Gastroesophageal sphincter (tissue), 3 donors: ENCODE results near the gene PCSK2.

ENCODE experiments used
- CTCF ChIP-seq, 4 experiments: fragments of 200-600 bp in 2 of 4; fragments of 450-650 bp in 2 of 4; sonication (generic) in 1 of 4; IDR thresholded peaks; one replicate each; pipeline ENCODE4 v1.5.1; 2017 to 2019; ENCODE audit warnings: antibody characterized with exemption in 4 of 4, mild to moderate bottlenecking in 2 of 4, moderate library complexity in 2 of 4
- POLR2A ChIP-seq, 2 donors: fragments of 450-650 bp; IDR thresholded peaks; one replicate each; pipeline ENCODE4 v1.6.1; 2017; ENCODE audit warnings: antibody characterized with exemption in 2 of 2, mild to moderate bottlenecking in 2 of 2, moderate library complexity in 1 of 2
- POLR2AphosphoS5 ChIP-seq: sonication (generic); formaldehyde crosslinking; IDR thresholded peaks from one replicate; pipeline ENCODE4 v1.6.1; 2017; ENCODE audit warnings: antibody characterized with exemption

- no peak for TF ChIP-seq CTCF (IDR thresholded peaks at IDR 0.05)
- no peak for TF ChIP-seq POLR2AphosphoS5
- no peak for TF ChIP-seq POLR2A (IDR thresholded peaks at IDR 0.05)
Measured at GRCh38 chr20:17372806-17373440, 146.1 kb downstream of the PCSK2 start.
